HepG2 (cell line): ENCODE measurements around the gene SH3YL1. TPM values are rescaled to one million over a fixed set of nuclear protein-coding genes. Genes with fewer than 3 reads are reported as not detected.

ENCODE experiments used
- ATF7 ChIP-seq, 2 experiments: fragments of 450-650 bp in 1 of 2; sonication (generic) in 1 of 2; formaldehyde crosslinking in 1 of 2; IDR thresholded peaks; 2 replicates each; pipeline versions ENCODE4 v1.4.0 to v1.6.1; 2016 to 2020; ENCODE audit warnings: antibody characterized with exemption in 1 of 2, mild to moderate bottlenecking in 1 of 2, missing genetic modification reagents in 1 of 2
- CAMTA2 ChIP-seq: sonication (generic); formaldehyde crosslinking; IDR thresholded peaks from 2 replicates; pipeline ENCODE4 v1.4.0; 2020; ENCODE audit warnings: mild to moderate bottlenecking, missing genetic modification reagents, borderline replicate concordance
- FOSL2 ChIP-seq: sonication (generic); formaldehyde crosslinking; IDR thresholded peaks from 2 replicates; pipeline ENCODE4 v1.4.0; 2020; ENCODE audit warnings: missing genetic modification reagents
- GATAD1 ChIP-seq: IDR thresholded peaks from 2 replicates; pipeline ENCODE4 v1.6.1; 2016; ENCODE audit warnings: missing genetic modification reagents, missing compliant biosample characterization
- GTF3A ChIP-seq: sonication (generic); formaldehyde crosslinking; conservative IDR thresholded peaks from 2 replicates; pipeline ENCODE4 v1.4.0; 2020; ENCODE audit warnings: mild to moderate bottlenecking, missing genetic modification reagents
- HNRNPUL1 ChIP-seq: fragments of 200-400 bp; formaldehyde crosslinking; IDR thresholded peaks from 2 replicates; pipeline ENCODE4 v1.6.1; 2017; ENCODE audit warnings: low read depth, mild to moderate bottlenecking, low read length, moderate library complexity
- KMT2A ChIP-seq: sonication (generic); formaldehyde crosslinking; IDR thresholded peaks from 2 replicates; pipeline ENCODE4 v1.4.0; 2020; ENCODE audit warnings: missing genetic modification reagents
- MED13 ChIP-seq: sonication (generic); formaldehyde crosslinking; IDR thresholded peaks from 2 replicates; pipeline ENCODE4 v1.5.0; 2020; ENCODE audit warnings: missing genetic modification reagents
- NFE2L1 ChIP-seq: sonication (generic); formaldehyde crosslinking; IDR thresholded peaks from 2 replicates; pipeline ENCODE4 v1.4.0; 2020; ENCODE audit warnings: missing genetic modification reagents, mild to moderate bottlenecking, borderline replicate concordance
- PAF1 ChIP-seq: IDR thresholded peaks from 2 replicates; pipeline ENCODE4 v1.6.1; 2016; ENCODE audit warnings: missing genetic modification reagents, missing compliant biosample characterization
- PAX8 ChIP-seq: sonication (generic); formaldehyde crosslinking; IDR thresholded peaks from 2 replicates; pipeline ENCODE4 v1.8.0; 2022; ENCODE audit warnings: mild to moderate bottlenecking, missing genetic modification reagents, borderline replicate concordance
- SPEN ChIP-seq: sonication (generic); formaldehyde crosslinking; IDR thresholded peaks from 2 replicates; pipeline ENCODE4 v1.5.1; 2020; ENCODE audit warnings: low read depth, mild to moderate bottlenecking, missing genetic modification reagents
- ZFP36L1 ChIP-seq: sonication (generic); formaldehyde crosslinking; IDR thresholded peaks from 2 replicates; pipeline ENCODE4 v1.8.0; 2022; ENCODE audit warnings: mild to moderate bottlenecking, missing genetic modification reagents, moderate library complexity
- ZNF691 ChIP-seq: sonication (generic); formaldehyde crosslinking; IDR thresholded peaks from 2 replicates; pipeline ENCODE4 v1.4.0; 2020; ENCODE audit warnings: missing genetic modification reagents, low read depth, mild to moderate bottlenecking, borderline replicate concordance
- polyA plus RNA-seq, 8 experiments: library from polyadenylated mRNA; depleted of rRNA in 3 of 8; stranded (reverse) in 7 of 8; unstranded in 1 of 8; fragments of >200 nt; fragmentation: Illumina TruSeq in 4 of 8; extraction: Trizol in 4 of 8; gene quantifications; 2 replicates each; pipeline versions ENCODE4 v1.2.1 to v1.2.3, GENCODE V29; 2011 to 2016; ENCODE audit warnings: low read depth in 4 of 8, missing spikeins in 1 of 8, mixed read lengths in 1 of 8; ENCODE audit not compliant: insufficient read depth in 1 of 8
- total RNA-seq, 5 experiments: library from RNA; depleted of rRNA; stranded (reverse); fragments of >200 nt; fragmentation: Illumina TruSeq; extraction: Trizol; gene quantifications; 2 replicates each; pipeline ENCODE4 v1.2.3, GENCODE V29; 2016; ENCODE audit warnings: low read depth in 1 of 5
- TF ChIP-seq, protein P1 (sequence below): sonication (generic); formaldehyde crosslinking; conservative IDR thresholded peaks from 2 replicates; pipeline ENCODE4 v1.4.0; 2020; ENCODE audit warnings: missing genetic modification reagents
- TF ChIP-seq, protein P2 (sequence below): sonication (generic); formaldehyde crosslinking; IDR thresholded peaks from 2 replicates; pipeline ENCODE4 v1.4.0; 2020; ENCODE audit warnings: missing genetic modification reagents, mild to moderate bottlenecking, borderline replicate concordance
- TF ChIP-seq, protein P3 (sequence below), 2 experiments: fragments of 450-650 bp in 1 of 2; sonication (generic) in 1 of 2; formaldehyde crosslinking in 1 of 2; IDR thresholded peaks; 2 replicates each; pipeline versions ENCODE4 v1.6.1 to v1.8.0; 2016 to 2022; ENCODE audit warnings: antibody characterized with exemption in 1 of 2, mild to moderate bottlenecking in 1 of 2, missing genetic modification reagents in 1 of 2

The SH3YL1 gene
- total and polyA plus RNA-seq, 2 of the 13 experiments (the other 11 are each of a cell fraction or from before 2014, with no cell fraction given) = 13.0 to 48.2 TPM

- TF ChIP-seq NFE2L1 (CRISPR knock-in tag) = no peak
- TF ChIP-seq MED13 (CRISPR knock-in tag) = peak; percentile 52; the same call in 1 of the 2 replicates
- TF ChIP-seq CAMTA2 (CRISPR knock-in tag) = no peak
- peak; percentile 72 for TF ChIP-seq GATAD1 (CRISPR knock-in tag)
- peak; percentile 80; the same call in 1 of the 2 replicates for TF ChIP-seq FOSL2 (CRISPR knock-in tag)
- TF ChIP-seq, protein P1, sequence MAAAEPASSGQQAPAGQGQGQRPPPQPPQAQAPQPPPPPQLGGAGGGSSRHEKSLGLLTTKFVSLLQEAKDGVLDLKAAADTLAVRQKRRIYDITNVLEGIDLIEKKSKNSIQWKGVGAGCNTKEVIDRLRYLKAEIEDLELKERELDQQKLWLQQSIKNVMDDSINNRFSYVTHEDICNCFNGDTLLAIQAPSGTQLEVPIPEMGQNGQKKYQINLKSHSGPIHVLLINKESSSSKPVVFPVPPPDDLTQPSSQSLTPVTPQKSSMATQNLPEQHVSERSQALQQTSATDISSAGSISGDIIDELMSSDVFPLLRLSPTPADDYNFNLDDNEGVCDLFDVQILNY (CRISPR knock-in tag) = no peak
- TF ChIP-seq GTF3A (CRISPR knock-in tag) = no peak
- peak; percentile 82 for TF ChIP-seq KMT2A
- no peak for TF ChIP-seq HNRNPUL1
- no peak for TF ChIP-seq ATF7 (IDR thresholded peaks at IDR 0.05)
- peak; percentile 71; the same call in 1 of the 2 replicates for TF ChIP-seq ATF7 (CRISPR knock-in tag; IDR thresholded peaks at IDR 0.05)
- TF ChIP-seq ZNF691 (CRISPR knock-in tag) = peak; percentile 88; the same call in 1 of the 2 replicates
- TF ChIP-seq SPEN (CRISPR knock-in tag) = peak; percentile 64; the same call in 1 of the 2 replicates
- TF ChIP-seq PAX8 (CRISPR knock-in tag) = no peak
- peak; percentile 88; the same call in 1 of the 2 replicates for TF ChIP-seq ZFP36L1 (CRISPR knock-in tag)
- TF ChIP-seq, protein P2, sequence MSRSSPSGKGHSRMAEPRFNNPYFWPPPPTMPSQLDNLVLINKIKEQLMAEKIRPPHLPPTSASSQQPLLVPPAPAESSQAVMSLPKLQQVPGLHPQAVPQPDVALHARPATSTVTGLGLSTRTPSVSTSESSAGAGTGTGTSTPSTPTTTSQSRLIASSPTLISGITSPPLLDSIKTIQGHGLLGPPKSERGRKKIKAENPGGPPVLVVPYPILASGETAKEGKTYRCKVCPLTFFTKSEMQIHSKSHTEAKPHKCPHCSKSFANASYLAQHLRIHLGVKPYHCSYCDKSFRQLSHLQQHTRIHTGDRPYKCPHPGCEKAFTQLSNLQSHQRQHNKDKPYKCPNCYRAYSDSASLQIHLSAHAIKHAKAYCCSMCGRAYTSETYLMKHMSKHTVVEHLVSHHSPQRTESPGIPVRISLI (CRISPR knock-in tag) = peak; percentile 46; the same call in 1 of the 2 replicates
- TF ChIP-seq PAF1 = no peak
- TF ChIP-seq, protein P3, sequence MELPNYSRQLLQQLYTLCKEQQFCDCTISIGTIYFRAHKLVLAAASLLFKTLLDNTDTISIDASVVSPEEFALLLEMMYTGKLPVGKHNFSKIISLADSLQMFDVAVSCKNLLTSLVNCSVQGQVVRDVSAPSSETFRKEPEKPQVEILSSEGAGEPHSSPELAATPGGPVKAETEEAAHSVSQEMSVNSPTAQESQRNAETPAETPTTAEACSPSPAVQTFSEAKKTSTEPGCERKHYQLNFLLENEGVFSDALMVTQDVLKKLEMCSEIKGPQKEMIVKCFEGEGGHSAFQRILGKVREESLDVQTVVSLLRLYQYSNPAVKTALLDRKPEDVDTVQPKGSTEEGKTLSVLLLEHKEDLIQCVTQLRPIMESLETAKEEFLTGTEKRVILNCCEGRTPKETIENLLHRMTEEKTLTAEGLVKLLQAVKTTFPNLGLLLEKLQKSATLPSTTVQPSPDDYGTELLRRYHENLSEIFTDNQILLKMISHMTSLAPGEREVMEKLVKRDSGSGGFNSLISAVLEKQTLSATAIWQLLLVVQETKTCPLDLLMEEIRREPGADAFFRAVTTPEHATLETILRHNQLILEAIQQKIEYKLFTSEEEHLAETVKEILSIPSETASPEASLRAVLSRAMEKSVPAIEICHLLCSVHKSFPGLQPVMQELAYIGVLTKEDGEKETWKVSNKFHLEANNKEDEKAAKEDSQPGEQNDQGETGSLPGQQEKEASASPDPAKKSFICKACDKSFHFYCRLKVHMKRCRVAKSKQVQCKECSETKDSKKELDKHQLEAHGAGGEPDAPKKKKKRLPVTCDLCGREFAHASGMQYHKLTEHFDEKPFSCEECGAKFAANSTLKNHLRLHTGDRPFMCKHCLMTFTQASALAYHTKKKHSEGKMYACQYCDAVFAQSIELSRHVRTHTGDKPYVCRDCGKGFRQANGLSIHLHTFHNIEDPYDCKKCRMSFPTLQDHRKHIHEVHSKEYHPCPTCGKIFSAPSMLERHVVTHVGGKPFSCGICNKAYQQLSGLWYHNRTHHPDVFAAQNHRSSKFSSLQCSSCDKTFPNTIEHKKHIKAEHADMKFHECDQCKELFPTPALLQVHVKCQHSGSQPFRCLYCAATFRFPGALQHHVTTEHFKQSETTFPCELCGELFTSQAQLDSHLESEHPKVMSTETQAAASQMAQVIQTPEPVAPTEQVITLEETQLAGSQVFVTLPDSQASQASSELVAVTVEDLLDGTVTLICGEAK (IDR thresholded peaks at IDR 0.05) = no peak
- TF ChIP-seq, protein P3 (CRISPR knock-in tag; IDR thresholded peaks at IDR 0.05) = peak; percentile 57; the same call in 1 of the 2 replicates
These were observed 14.2 kb downstream of the SH3YL1 start (continued) for GRCh38 chr2:249538-250042.
